Esophagus squamous epithelium (tissue), 4 donors: Measurements from ENCODE around the gene SULT1E1.

Source experiments
- CTCF ChIP-seq, 6 experiments: fragments of 450-650 bp in 4 of 6; fragments of 200-600 bp in 2 of 6; sonication (generic) in 2 of 6; IDR thresholded peaks; one replicate each; pipeline ENCODE4 v1.5.1; 2016 to 2019; ENCODE audit warnings: antibody characterized with exemption in 6 of 6, mild to moderate bottlenecking in 4 of 6, moderate library complexity in 4 of 6
- POLR2A ChIP-seq, 4 donors: fragments of 450-650 bp; IDR thresholded peaks; one replicate each; pipeline ENCODE4 v1.6.1; 2017; ENCODE audit warnings: antibody characterized with exemption in 4 of 4, mild to moderate bottlenecking in 4 of 4, moderate library complexity in 3 of 4

- TF ChIP-seq CTCF (IDR thresholded peaks at IDR 0.05) (peak in 4 of 6 experiments; percentile 30 to 68 (median 54)), POLR2A (IDR thresholded peaks at IDR 0.05) (no peak)
Measured at GRCh38 chr4:69823481-69824186, 36.3 kb downstream of the SULT1E1 start.
